Measurements from ENCODE around the gene TP73.

DNA sequence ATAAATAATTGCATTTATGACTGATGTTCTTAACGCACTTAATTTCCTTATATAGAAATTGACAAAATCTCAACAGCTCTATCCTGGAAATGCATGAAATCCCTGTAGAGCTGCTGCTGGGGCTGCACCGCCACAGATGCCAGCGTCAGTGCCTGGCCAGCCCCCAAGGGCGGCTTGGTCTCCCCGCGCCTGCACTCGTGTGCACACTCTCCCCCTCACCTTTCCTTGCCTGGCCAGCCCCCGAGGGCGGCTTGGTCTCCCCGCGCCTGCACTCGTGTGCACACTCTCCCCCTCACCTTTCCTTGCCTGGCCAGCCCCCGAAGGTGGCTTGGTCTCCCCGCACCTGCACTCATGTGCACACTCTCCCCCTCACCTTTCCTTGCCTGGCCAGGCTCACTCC is 16.2 kb upstream of the TP73 start:
- TF ChIP-seq POLR2AphosphoS5 (IDR thresholded peaks at IDR 0.05; ENCODE audit: low read depth, low read length) (no peak), REST (IDR thresholded peaks at IDR 0.05; ENCODE audit: insufficient read depth in 1 of 2, low read depth in 2 of 2, low read length in 2 of 2) (no peak), TAF1 (IDR thresholded peaks at IDR 0.05; ENCODE audit: borderline replicate concordance, insufficient read depth, low read length) (no peak), SIN3A (IDR thresholded peaks at IDR 0.05; ENCODE audit: borderline replicate concordance, insufficient read depth, low read length) (no peak)
